Measurements from ENCODE around the gene ADGRF1.

The ADGRF1 gene

DNA sequence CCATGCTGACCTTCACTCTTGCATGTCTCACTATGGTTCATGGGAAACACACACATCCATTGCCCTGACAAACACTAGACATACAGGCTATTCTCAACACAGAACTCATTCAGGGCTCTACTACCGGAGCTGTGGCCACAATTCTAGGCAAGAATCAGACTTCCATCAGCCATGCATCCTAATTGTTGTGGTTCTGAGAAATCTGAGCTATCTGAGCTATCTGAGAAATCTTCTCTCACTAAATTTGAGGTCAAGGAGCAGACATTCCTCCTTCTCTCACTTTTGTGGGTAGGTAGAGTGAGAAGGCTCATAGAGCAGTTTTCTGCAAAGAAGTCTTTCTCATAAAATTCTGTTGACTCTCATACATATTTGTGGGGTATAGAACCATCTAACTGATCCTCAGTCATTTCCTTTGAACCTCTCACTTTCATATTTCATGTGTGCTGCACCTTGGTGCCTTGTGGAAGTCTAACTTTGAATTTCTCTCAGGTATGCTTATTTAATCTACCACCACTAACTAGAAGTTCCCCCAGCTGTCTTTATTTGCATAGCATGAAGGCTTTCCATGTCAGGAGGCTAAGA is 43.6 kb downstream of the ADGRF1 start:
- peak overlapping the region; percentile 53 for H2AFZ ChIP-seq
- no peaks in the 10 kb centered on the region for H3K36me3 ChIP-seq (ENCODE audit: control insufficient read depth, insufficient read depth, low read length)
- no peaks in the 10 kb centered on the region for H3K27me3 ChIP-seq (ENCODE audit: control insufficient read depth, insufficient read depth, low read length)
- H3K4me3 ChIP-seq (ENCODE audit: low read depth, low read length): no peak overlapping the region
- no peak overlapping the region for H3K4me2 ChIP-seq (ENCODE audit: low read length)
- peak overlapping the region; percentile 34 for H3K27ac ChIP-seq
- H3K9me3 ChIP-seq (ENCODE audit: control insufficient read depth, low read length): no peaks in the 10 kb centered on the region
- TF ChIP-seq, protein P1, sequence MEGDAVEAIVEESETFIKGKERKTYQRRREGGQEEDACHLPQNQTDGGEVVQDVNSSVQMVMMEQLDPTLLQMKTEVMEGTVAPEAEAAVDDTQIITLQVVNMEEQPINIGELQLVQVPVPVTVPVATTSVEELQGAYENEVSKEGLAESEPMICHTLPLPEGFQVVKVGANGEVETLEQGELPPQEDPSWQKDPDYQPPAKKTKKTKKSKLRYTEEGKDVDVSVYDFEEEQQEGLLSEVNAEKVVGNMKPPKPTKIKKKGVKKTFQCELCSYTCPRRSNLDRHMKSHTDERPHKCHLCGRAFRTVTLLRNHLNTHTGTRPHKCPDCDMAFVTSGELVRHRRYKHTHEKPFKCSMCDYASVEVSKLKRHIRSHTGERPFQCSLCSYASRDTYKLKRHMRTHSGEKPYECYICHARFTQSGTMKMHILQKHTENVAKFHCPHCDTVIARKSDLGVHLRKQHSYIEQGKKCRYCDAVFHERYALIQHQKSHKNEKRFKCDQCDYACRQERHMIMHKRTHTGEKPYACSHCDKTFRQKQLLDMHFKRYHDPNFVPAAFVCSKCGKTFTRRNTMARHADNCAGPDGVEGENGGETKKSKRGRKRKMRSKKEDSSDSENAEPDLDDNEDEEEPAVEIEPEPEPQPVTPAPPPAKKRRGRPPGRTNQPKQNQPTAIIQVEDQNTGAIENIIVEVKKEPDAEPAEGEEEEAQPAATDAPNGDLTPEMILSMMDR (IDR thresholded peaks at IDR 0.05): no peak
- no peak overlapping the region for H3K9ac ChIP-seq
- H3K79me2 ChIP-seq: no peaks in the 10 kb centered on the region
- H3K4me1 ChIP-seq: peaks cover 11% of the 10 kb centered on the region

DNA sequence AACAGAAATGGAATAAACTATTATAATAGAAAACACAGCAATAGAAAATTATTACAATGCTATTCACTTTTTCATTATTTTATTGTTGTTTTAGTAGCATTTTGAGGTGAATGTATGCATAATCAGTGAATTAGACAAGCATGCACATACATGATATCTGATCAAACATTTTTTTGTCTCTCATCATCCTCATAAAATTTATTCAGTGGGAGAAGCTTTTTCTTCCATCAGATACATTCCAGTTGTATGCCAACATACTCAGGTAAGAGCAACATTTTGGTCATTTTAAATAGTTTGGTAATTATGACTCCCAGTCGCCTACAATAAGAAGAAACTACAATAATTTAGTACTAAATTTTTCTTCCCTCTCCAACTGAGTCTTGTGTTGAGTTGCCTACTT is 44.5 kb downstream of the ADGRF1 start:
- H3K27ac ChIP-seq: no peak overlapping the region
- H3K4me1 ChIP-seq: peaks cover 11% of the 10 kb centered on the region
- no peaks in the 10 kb centered on the region for H3K79me2 ChIP-seq
- no peaks in the 10 kb centered on the region for H3K27me3 ChIP-seq (ENCODE audit: control insufficient read depth, insufficient read depth, low read length)
- TF ChIP-seq, protein P1 (IDR thresholded peaks at IDR 0.05): no peak
- H3K36me3 ChIP-seq (ENCODE audit: control insufficient read depth, insufficient read depth, low read length): no peaks in the 10 kb centered on the region
- H3K4me3 ChIP-seq (ENCODE audit: low read depth, low read length): no peak overlapping the region
- no peak overlapping the region for H3K9ac ChIP-seq
- H3K9me3 ChIP-seq (ENCODE audit: control insufficient read depth, low read length): no peaks in the 10 kb centered on the region
- H2AFZ ChIP-seq: no peak overlapping the region
- no peak overlapping the region for H3K4me2 ChIP-seq (ENCODE audit: low read length)

DNA sequence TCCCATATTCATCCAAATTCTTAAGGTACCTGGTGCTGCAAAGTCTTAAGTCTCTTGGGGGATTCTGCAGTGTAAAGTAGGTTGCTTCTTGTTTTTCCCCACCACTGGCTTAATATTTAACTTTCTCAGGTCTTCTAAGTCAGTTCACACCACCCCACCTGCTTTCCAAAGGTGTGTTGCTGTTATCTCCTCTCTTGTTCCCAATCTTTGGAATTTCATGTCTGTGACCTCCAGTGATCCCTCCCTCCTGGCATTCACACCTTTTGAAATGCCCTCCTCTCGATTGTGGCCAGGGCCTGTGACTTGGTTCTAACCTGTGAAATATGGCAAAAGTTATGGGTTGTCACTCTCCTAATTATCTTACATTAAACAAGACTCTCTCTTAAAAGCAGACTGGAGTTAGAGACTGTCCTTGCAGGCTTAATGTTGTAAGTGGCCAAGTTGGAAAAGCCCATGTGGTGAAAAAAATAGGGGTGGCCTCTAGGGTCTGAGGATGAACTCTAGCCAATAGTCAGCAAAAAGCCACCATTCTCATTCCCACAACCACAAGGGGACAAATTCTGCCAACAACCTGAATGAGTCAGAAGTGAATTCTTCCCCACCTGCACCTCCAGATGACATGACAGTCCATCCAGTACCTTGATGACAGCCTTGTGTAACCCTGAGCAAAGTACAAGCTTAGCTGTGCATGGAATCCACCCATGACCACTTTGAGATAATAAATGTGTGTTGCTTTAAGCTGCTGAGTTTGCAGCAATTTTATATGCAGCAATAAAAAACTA is 45.1 kb downstream of the ADGRF1 start:
- TF ChIP-seq, protein P1 (IDR thresholded peaks at IDR 0.05): no peak
- H3K9ac ChIP-seq: no peak overlapping the region
- no peaks in the 10 kb centered on the region for H3K79me2 ChIP-seq
- H3K4me3 ChIP-seq (ENCODE audit: low read depth, low read length): no peak overlapping the region
- H3K9me3 ChIP-seq (ENCODE audit: control insufficient read depth, low read length): no peaks in the 10 kb centered on the region
- H3K27me3 ChIP-seq (ENCODE audit: control insufficient read depth, insufficient read depth, low read length): no peaks in the 10 kb centered on the region
- H3K36me3 ChIP-seq (ENCODE audit: control insufficient read depth, insufficient read depth, low read length): no peaks in the 10 kb centered on the region
- H2AFZ ChIP-seq: no peak overlapping the region
- peaks cover 11% of the 10 kb centered on the region for H3K4me1 ChIP-seq
- no peak overlapping the region for H3K27ac ChIP-seq
- H3K4me2 ChIP-seq (ENCODE audit: low read length): no peak overlapping the region

DNA sequence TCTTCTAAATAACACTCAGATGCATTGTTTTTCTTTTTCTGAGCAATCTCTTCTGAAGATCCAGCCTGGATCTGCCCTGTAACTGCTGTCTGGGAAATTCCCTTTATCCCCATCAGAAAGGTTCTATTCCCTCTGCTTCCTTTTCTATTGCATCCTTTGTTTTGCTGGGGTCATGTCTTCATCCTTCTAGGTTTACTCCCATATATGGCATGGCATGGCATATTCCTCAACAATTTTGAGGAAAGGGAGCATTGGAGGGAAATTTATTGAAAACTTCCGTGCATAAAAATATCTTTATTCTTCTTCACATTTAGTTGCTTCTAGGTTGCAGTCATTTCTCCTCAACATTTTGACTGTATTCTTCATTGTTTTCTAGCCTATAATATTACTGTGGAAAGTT is 47.2 kb downstream of the ADGRF1 start:
- TF ChIP-seq, protein P1 (IDR thresholded peaks at IDR 0.05): no peak

More for the DNA sequence above, 47.2 kb downstream of the ADGRF1 start:
- Histone ChIP-seq H3K27me3 (ENCODE audit: control insufficient read depth, insufficient read depth, low read length) (no peaks in the 10 kb centered on the region), H3K79me2 (no peaks in the 10 kb centered on the region), H3K4me2 (ENCODE audit: low read length) (no peak overlapping the region), H3K27ac (no peak overlapping the region), H3K36me3 (ENCODE audit: control insufficient read depth, insufficient read depth, low read length) (no peaks in the 10 kb centered on the region), H3K4me1 (peaks cover 21% of the 10 kb centered on the region), H3K9ac (no peak overlapping the region), H3K4me3 (ENCODE audit: low read depth, low read length) (no peak overlapping the region), H2AFZ (no peak overlapping the region), H3K9me3 (ENCODE audit: control insufficient read depth, low read length) (no peaks in the 10 kb centered on the region)

Data from parathyroid adenoma (tissue), 2 donors.